K562 (cell line): ENCODE data around the gene YIPF2.

Experiments used
- CREB3L1 ChIP-seq: fragments of 450-650 bp; IDR thresholded peaks from 2 replicates; pipeline ENCODE4 v1.6.1; 2014; ENCODE audit warnings: low read depth, mild to moderate bottlenecking, moderate library complexity, borderline replicate concordance
- CTCF ChIP-seq, 3 experiments: IDR thresholded peaks in 2 of 3; conservative IDR thresholded peaks in 1 of 3; 2 replicates each; pipeline ENCODE4 v1.5.1; 2011 to 2012; ENCODE audit warnings: low read length in 3 of 3, mild to moderate bottlenecking in 3 of 3, control low read depth in 2 of 3, improper control_type of control experiment in 1 of 3, inconsistent platforms in 1 of 3, low read depth in 1 of 3, mixed read lengths in 1 of 3, moderate library complexity in 1 of 3; ENCODE audit not compliant: insufficient read depth in 2 of 3
- EWSR1 ChIP-seq: fragments of 450-650 bp; IDR thresholded peaks from 2 replicates; pipeline ENCODE4 v1.6.1; 2018; ENCODE audit warnings: borderline replicate concordance, mild to moderate bottlenecking, low read depth, moderate library complexity; ENCODE audit not compliant: partially characterized antibody
- FOXA1 ChIP-seq: fragments of 450-650 bp; IDR thresholded peaks from 2 replicates; pipeline ENCODE4 v1.6.1; 2016; ENCODE audit warnings: mild to moderate bottlenecking, borderline replicate concordance
- GABPA ChIP-seq: fragments of 200-800 bp; sonication (Bioruptor generic); conservative IDR thresholded peaks from 2 replicates; pipeline ENCODE4 v1.6.1; 2016; ENCODE audit warnings: low read depth, missing genetic modification characterization, missing compliant biosample characterization
- HDGF ChIP-seq: fragments of 450-650 bp; IDR thresholded peaks from 2 replicates; pipeline ENCODE4 v1.6.1; 2016
- KHSRP ChIP-seq: fragments of 450-650 bp; IDR thresholded peaks from 2 replicates; pipeline ENCODE4 v1.6.1; 2017
- KLF10 ChIP-seq: fragments of 250-450 bp; sonication (Bioruptor Pico); IDR thresholded peaks from 2 replicates; pipeline ENCODE4 v1.6.1; 2021; ENCODE audit warnings: matching md5 sums
- MAZ ChIP-seq, 2 experiments: fragments of 450-650 bp in 1 of 2; sonication (generic) in 1 of 2; formaldehyde crosslinking; IDR thresholded peaks in 1 of 2; conservative IDR thresholded peaks in 1 of 2; 2 replicates each; pipeline versions ENCODE4 v1.4.0 to v1.5.0; 2020; ENCODE audit warnings: mild to moderate bottlenecking in 1 of 2, missing genetic modification reagents in 1 of 2
- TCF7 ChIP-seq: sonication (generic); IDR thresholded peaks from 2 replicates; pipeline ENCODE4 v1.6.1; 2016; ENCODE audit warnings: antibody characterized with exemption, borderline replicate concordance
- U2AF2 ChIP-seq: fragments of 200-400 bp; formaldehyde crosslinking; optimal IDR thresholded peaks from 2 replicates; pipeline ENCODE3; 2017; ENCODE audit warnings: low read depth, mild to moderate bottlenecking, low read length
- ZBTB49 ChIP-seq: sonication (generic); formaldehyde crosslinking; IDR thresholded peaks from 2 replicates; pipeline ENCODE4 v1.8.0; 2022; ENCODE audit warnings: missing genetic modification reagents, mild to moderate bottlenecking, borderline replicate concordance
- ZBTB7A ChIP-seq: IDR thresholded peaks from 2 replicates; pipeline ENCODE4 v1.6.1; 2011; ENCODE audit warnings: low read depth, mild to moderate bottlenecking, low read length, moderate library complexity, borderline replicate concordance; ENCODE audit not compliant: control insufficient read depth

GRCh38 chr19:10882108-10882457 is 46.4 kb downstream of the YIPF2 start:
- TF ChIP-seq CREB3L1 (no peak), MAZ (CRISPR knock-in tag; conservative IDR thresholded peaks at IDR 0.05 in 1 of 2, IDR thresholded peaks at IDR 0.05 in 1 of 2) (no peak), GABPA (tag) (no peak), FOXA1 (no peak), ZBTB49 (no peak), TCF7 (no peak), HDGF (no peak), KHSRP (no peak), CTCF (IDR thresholded peaks at IDR 0.05 in 2 of 3, conservative IDR thresholded peaks at IDR 0.05 in 1 of 3; ENCODE audit: insufficient read depth in 2 of 3, low read depth in 1 of 3, low read length in 3 of 3) (no peak), U2AF2 (no peak), KLF10 (no peak), ZBTB7A (no peak), EWSR1 (no peak)
